ENCODE data around the gene PPP2R3B.
A peak's percentile ranks its signal among the peaks of the same experiment; 100 is the strongest.
"Not testable (repeated sequence)": the region's sequence is repeated elsewhere in the genome, so short reads cannot be mapped to it uniquely, and the experiment has no call there.

PPP2R3B gene

GRCh38 chrX:386768-387575 is at the start of gene PPP2R3B:
PPP2R3B (minus strand) TSS chrX:386907; CDS start chrX:386691, 216 bp downstream.
- Histone ChIP-seq H3K4me1 (ENCODE audit: control insufficient read depth in 1 of 2, insufficient read depth in 2 of 2, low read length in 2 of 2) (peaks cover 0 to 3% of the 10 kb centered on the region in 2 donors), H3K4me3 (ENCODE audit: low read depth in 1 of 2, low read length in 2 of 2) (peak within 1 kb of the TSS; percentile 84 to 89), H3K27me3 (ENCODE audit: low read depth, low read length) (no peaks in the 10 kb centered on the region), H3K36me3 (ENCODE audit: control insufficient read depth in 1 of 2, insufficient read depth in 2 of 2, low read length in 2 of 2) (peaks cover 0 to 4% of the 10 kb centered on the region in 2 donors), H3K27ac (ENCODE audit: low read length) (peak within 1 kb of the TSS; percentile 91), H3K9me3 (ENCODE audit: control insufficient read depth in 1 of 2, low read length in 2 of 2) (no peaks in the 10 kb centered on the region)

DNA sequence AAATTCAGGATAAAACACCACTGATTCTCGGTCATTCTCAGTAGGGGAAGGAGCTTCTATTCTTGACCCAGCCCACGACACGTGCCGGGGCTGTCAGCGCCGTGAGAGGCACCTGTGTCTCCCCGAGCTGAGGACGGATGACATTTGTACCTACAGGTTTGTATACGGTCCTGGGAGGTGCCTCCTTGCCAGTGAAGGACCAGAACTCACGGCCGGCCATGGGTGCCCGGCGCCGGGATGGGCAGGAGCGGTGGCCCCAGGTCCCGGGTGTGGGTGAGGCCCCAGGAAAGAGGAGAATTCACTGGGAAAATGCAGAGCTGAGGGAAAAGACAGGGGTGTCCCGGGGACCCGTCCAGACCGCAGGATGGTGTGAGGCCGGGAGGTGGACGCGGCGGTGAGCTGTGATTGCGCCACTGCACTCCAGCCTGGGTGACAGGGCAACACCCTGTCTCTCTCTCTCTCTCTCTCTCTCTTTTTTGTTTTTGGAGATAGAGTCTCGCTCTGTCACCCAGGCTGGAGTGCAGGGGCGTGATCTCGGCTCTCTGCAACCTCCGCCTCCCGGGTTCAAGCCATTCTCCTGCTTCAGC is 48.9 kb upstream of the PPP2R3B start:
- no peaks in the 10 kb centered on the region for H3K27me3 ChIP-seq (ENCODE audit: low read depth, low read length)
- no peaks in the 10 kb centered on the region for H3K4me1 ChIP-seq (ENCODE audit: control insufficient read depth in 1 of 2, insufficient read depth in 2 of 2, low read length in 2 of 2)
- no peaks in the 10 kb centered on the region for H3K9me3 ChIP-seq (ENCODE audit: control insufficient read depth in 1 of 2, low read length in 2 of 2)
- no peak overlapping the region for H3K27ac ChIP-seq (ENCODE audit: low read length)
- no peak overlapping the region for H3K4me3 ChIP-seq (ENCODE audit: low read depth in 1 of 2, low read length in 2 of 2)
- no peaks in the 10 kb centered on the region for H3K36me3 ChIP-seq (ENCODE audit: control insufficient read depth in 1 of 2, insufficient read depth in 2 of 2, low read length in 2 of 2)

- H3K9me3 ChIP-seq (ENCODE audit: control insufficient read depth in 1 of 2, low read length in 2 of 2): no peaks in the 10 kb centered on the region
- no peaks in the 10 kb centered on the region for H3K4me1 ChIP-seq (ENCODE audit: control insufficient read depth in 1 of 2, insufficient read depth in 2 of 2, low read length in 2 of 2)
- no peaks in the 10 kb centered on the region for H3K36me3 ChIP-seq (ENCODE audit: control insufficient read depth in 1 of 2, insufficient read depth in 2 of 2, low read length in 2 of 2)
- H3K4me3 ChIP-seq (ENCODE audit: low read depth in 1 of 2, low read length in 2 of 2): no peak overlapping the region
- H3K27ac ChIP-seq (ENCODE audit: low read length): no peak overlapping the region
- no peaks in the 10 kb centered on the region for H3K27me3 ChIP-seq (ENCODE audit: low read depth, low read length)
Observed at GRCh38 chrX:434946-435345, 48.2 kb upstream of the PPP2R3B start.

DNA sequence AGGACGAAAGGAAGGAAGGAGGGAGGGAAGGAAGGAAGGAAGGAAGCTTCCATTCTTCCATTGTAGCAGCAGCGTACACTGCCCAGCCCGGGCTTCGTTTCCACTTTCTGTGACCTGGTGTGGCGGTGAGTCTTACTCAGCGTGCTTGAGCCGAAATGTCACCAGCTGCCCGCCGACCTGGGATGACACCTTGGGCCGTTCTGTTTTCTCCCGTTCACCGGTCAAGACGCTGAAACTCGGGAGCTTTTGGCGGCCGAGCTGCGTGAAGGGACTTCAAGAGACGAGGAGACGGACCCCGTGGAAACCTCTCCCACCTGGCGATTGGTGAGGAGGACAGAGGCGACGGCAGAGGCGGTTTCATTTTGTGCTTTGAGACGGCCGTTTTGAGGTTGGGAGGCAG is 47.1 kb upstream of the PPP2R3B start:
- no peaks in the 10 kb centered on the region for H3K27me3 ChIP-seq (ENCODE audit: low read depth, low read length)
- H3K9me3 ChIP-seq (ENCODE audit: control insufficient read depth in 1 of 2, low read length in 2 of 2): no peaks in the 10 kb centered on the region
- H3K27ac ChIP-seq (ENCODE audit: low read length): no peak overlapping the region
- no peaks in the 10 kb centered on the region for H3K36me3 ChIP-seq (ENCODE audit: control insufficient read depth in 1 of 2, insufficient read depth in 2 of 2, low read length in 2 of 2)
- H3K4me1 ChIP-seq (ENCODE audit: control insufficient read depth in 1 of 2, insufficient read depth in 2 of 2, low read length in 2 of 2): no peaks in the 10 kb centered on the region
- H3K4me3 ChIP-seq (ENCODE audit: low read depth in 1 of 2, low read length in 2 of 2): no peak overlapping the region

GRCh38 chrX:432666-433065 is 46.0 kb upstream of the PPP2R3B start:
- not testable (repeated sequence) for H3K4me1 ChIP-seq (ENCODE audit: control insufficient read depth in 1 of 2, insufficient read depth in 2 of 2, low read length in 2 of 2); H3K27ac ChIP-seq (ENCODE audit: low read length); H3K4me3 ChIP-seq (ENCODE audit: low read depth in 1 of 2, low read length in 2 of 2); H3K27me3 ChIP-seq (ENCODE audit: low read depth, low read length); H3K36me3 ChIP-seq (ENCODE audit: control insufficient read depth in 1 of 2, insufficient read depth in 2 of 2, low read length in 2 of 2); H3K9me3 ChIP-seq (ENCODE audit: control insufficient read depth in 1 of 2, low read length in 2 of 2)

DNA sequence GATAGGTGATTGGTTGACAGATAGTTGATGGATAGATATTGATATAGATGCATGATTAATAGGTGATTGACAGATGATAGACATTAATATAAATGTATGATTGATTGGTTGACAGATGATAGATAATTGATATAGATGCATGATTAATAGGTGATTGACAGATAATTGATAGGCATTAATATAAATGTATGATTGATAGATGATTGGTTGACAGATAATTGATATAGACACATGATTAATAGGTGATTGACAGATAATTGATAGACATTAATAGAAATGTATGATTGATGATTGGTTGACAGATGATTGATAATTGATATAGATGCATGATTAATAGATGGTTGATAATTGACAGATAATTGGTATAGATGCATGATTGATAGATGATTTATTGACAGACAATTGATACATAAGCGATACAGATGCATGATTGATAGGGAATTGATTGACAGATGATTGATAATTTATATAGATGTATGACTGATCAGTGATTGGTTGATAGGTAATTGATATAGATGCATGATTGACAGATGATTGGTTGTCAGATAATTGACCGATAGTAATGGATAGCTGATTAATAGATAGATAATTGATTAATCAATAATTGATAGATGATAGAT is 44.9 kb upstream of the PPP2R3B start:
- no peak overlapping the region for H3K4me3 ChIP-seq (ENCODE audit: low read depth in 1 of 2, low read length in 2 of 2)
- H3K36me3 ChIP-seq (ENCODE audit: control insufficient read depth in 1 of 2, insufficient read depth in 2 of 2, low read length in 2 of 2): no peaks in the 10 kb centered on the region
- no peaks in the 10 kb centered on the region for H3K9me3 ChIP-seq (ENCODE audit: control insufficient read depth in 1 of 2, low read length in 2 of 2)
- no peak overlapping the region for H3K27ac ChIP-seq (ENCODE audit: low read length)
- H3K4me1 ChIP-seq (ENCODE audit: control insufficient read depth in 1 of 2, insufficient read depth in 2 of 2, low read length in 2 of 2): peaks cover 0 to 5% of the 10 kb centered on the region in 2 donors
- no peaks in the 10 kb centered on the region for H3K27me3 ChIP-seq (ENCODE audit: low read depth, low read length)

- Histone ChIP-seq H3K9me3 (ENCODE audit: control insufficient read depth in 1 of 2, low read length in 2 of 2) (no peaks in the 10 kb centered on the region), H3K4me1 (ENCODE audit: control insufficient read depth in 1 of 2, insufficient read depth in 2 of 2, low read length in 2 of 2) (peaks cover 0 to 5% of the 10 kb centered on the region in 2 donors), H3K36me3 (ENCODE audit: control insufficient read depth in 1 of 2, insufficient read depth in 2 of 2, low read length in 2 of 2) (no peaks in the 10 kb centered on the region), H3K27me3 (ENCODE audit: low read depth, low read length) (no peaks in the 10 kb centered on the region), H3K27ac (ENCODE audit: low read length) (no peak overlapping the region), H3K4me3 (ENCODE audit: low read depth in 1 of 2, low read length in 2 of 2) (no peak overlapping the region)
Observed at GRCh38 chrX:431056-431455, 44.3 kb upstream of the PPP2R3B start.

- Histone ChIP-seq H3K27ac (ENCODE audit: low read length) (no peak overlapping the region), H3K27me3 (ENCODE audit: low read depth, low read length) (no peaks in the 10 kb centered on the region)
Observed at GRCh38 chrX:429266-429825, 42.6 kb upstream of the PPP2R3B start.

DNA sequence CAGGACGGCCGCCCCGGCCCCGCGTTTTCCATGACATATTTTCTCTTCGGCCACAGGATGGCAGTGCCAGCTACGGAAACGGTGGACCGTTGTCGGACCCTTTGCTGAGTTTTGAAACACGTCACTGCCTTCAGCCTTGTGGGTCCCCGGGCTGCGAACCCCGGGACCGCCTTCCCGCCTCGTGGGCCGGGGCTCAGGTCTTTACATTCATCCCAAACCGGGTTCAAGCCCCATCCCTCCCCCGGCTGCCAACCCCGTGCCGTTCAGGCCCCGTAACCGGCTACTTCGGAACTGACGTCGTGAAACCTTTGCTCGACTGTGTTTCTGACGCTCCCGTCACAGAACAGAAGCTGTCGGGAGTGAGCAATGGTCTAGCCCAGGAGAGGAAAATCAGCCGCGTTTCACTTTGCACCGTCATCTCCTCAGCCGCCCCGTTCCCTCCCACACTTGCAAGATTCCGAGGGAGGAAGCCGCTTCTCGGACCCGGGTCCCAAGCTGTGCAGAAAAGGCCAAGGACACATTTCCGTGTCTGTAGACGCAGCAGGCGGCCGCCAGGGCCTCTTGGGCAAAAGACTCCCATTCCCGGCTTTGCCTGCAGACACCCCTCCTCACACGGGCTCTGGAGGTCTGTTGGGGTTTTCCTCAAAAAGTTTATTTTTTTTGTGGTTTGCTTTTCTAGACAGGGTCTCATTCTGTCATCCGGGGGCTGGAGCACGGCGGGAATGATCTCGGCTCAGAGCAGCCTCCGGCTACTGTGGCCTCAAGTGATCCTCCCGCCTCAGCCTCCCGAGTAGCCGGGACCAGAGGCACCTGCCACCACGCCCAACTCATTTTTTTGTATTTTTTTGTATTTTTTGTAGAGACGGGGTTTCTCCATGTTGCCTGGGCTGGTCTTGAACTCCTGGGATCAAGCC is 41.4 kb upstream of the PPP2R3B start:
- Histone ChIP-seq H3K4me1 (ENCODE audit: control insufficient read depth in 1 of 2, insufficient read depth in 2 of 2, low read length in 2 of 2) (peaks cover 0 to 5% of the 10 kb centered on the region in 2 donors), H3K9me3 (ENCODE audit: control insufficient read depth in 1 of 2, low read length in 2 of 2) (peaks cover 0 to 3% of the 10 kb centered on the region in 2 donors), H3K27me3 (ENCODE audit: low read depth, low read length) (no peaks in the 10 kb centered on the region), H3K27ac (ENCODE audit: low read length) (no peak overlapping the region), H3K4me3 (ENCODE audit: low read depth in 1 of 2, low read length in 2 of 2) (peak overlapping the region in 1 of 2 donors; percentile 48), H3K36me3 (ENCODE audit: control insufficient read depth in 1 of 2, insufficient read depth in 2 of 2, low read length in 2 of 2) (no peaks in the 10 kb centered on the region)

More at GRCh38 chrX:429266-429825, 42.6 kb upstream of the PPP2R3B start:
- H3K4me1 ChIP-seq (ENCODE audit: control insufficient read depth in 1 of 2, insufficient read depth in 2 of 2, low read length in 2 of 2): peaks cover 0 to 5% of the 10 kb centered on the region in 2 donors
- H3K4me3 ChIP-seq (ENCODE audit: low read depth in 1 of 2, low read length in 2 of 2): no peak overlapping the region
- H3K9me3 ChIP-seq (ENCODE audit: control insufficient read depth in 1 of 2, low read length in 2 of 2): peaks cover 0 to under 1% of the 10 kb centered on the region in 2 donors
- H3K36me3 ChIP-seq (ENCODE audit: control insufficient read depth in 1 of 2, insufficient read depth in 2 of 2, low read length in 2 of 2): no peaks in the 10 kb centered on the region

DNA sequence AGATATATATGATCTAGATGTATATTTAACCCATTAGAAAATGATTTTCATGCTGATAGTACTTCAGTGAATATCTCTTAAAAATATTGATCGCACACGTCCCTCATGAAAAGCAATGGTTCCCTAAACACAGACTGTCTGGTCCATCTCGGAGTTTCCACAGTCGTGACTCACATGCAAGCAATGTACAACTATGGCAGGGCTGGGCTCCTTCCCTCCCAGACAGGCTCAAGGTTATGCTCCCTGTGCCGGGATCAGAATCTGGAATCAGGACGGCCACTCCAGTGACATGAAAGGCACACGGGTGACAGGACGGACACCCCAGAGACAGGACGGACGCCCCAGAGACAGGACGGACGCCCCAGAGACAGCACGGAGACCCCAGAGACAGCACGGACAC is 40.2 kb upstream of the PPP2R3B start:
- peaks cover 0 to 5% of the 10 kb centered on the region in 2 donors for H3K4me1 ChIP-seq (ENCODE audit: control insufficient read depth in 1 of 2, insufficient read depth in 2 of 2, low read length in 2 of 2)
- no peaks in the 10 kb centered on the region for H3K36me3 ChIP-seq (ENCODE audit: control insufficient read depth in 1 of 2, insufficient read depth in 2 of 2, low read length in 2 of 2)
- H3K27me3 ChIP-seq (ENCODE audit: low read depth, low read length): no peaks in the 10 kb centered on the region
- no peak overlapping the region for H3K4me3 ChIP-seq (ENCODE audit: low read depth in 1 of 2, low read length in 2 of 2)
- H3K9me3 ChIP-seq (ENCODE audit: control insufficient read depth in 1 of 2, low read length in 2 of 2): peaks cover 0 to 3% of the 10 kb centered on the region in 2 donors
- H3K27ac ChIP-seq (ENCODE audit: low read length): no peak overlapping the region
